K562 (cell line): ENCODE data around the gene PLAC8.

Experiments used
- EP300 ChIP-seq: IDR thresholded peaks from 2 replicates; pipeline ENCODE4 v1.6.1; 2012; ENCODE audit warnings: low read length, improper control_type of control experiment
- ESRRA ChIP-seq: fragments of 450-650 bp; IDR thresholded peaks from 2 replicates; pipeline ENCODE4 v1.6.1; 2014; ENCODE audit warnings: low read depth, mild to moderate bottlenecking, moderate library complexity, borderline replicate concordance
- JUNB ChIP-seq: fragments of 450-650 bp; formaldehyde crosslinking; conservative IDR thresholded peaks from 2 replicates; pipeline ENCODE4 v1.4.0; 2020; ENCODE audit warnings: mild to moderate bottlenecking
- NR3C1 ChIP-seq: sonication (generic); formaldehyde crosslinking; IDR thresholded peaks from 2 replicates; pipeline ENCODE4 v1.8.1; 2022; ENCODE audit warnings: missing genetic modification reagents
- PTBP1 ChIP-seq: fragments of 200-400 bp; formaldehyde crosslinking; IDR thresholded peaks from 2 replicates; pipeline ENCODE4 v1.6.1; 2017; ENCODE audit warnings: low read depth, low read length
- TF ChIP-seq, protein P1 (sequence below), 2 experiments: fragments of 450-650 bp in 1 of 2; sonication (generic) in 1 of 2; formaldehyde crosslinking in 1 of 2; IDR thresholded peaks; 2 replicates each; pipeline versions ENCODE4 v1.7.1 to v1.9.0; 2016 to 2022; ENCODE audit warnings: inconsistent platforms in 1 of 2, mild to moderate bottlenecking in 1 of 2, missing genetic modification reagents in 1 of 2

DNA sequence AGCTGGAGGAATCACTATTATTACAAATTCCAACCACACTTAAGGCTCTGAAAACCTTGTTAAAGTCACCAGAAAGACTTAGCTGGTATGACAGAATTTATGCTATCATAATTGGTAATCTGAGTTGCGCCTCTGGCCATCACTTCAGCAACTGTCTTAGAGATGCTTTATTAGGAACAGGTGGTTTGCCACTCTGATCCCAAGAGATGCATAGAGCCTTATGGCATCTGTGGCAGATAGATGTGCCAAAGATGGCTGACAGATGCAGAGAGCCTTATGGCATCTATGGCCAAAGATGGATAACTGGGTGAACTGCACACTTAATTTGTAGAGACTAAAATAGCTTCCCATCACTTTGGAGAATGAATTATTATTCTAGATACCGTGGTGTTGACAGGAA is 32.3 kb upstream of the PLAC8 start:
- TF ChIP-seq, protein P1, sequence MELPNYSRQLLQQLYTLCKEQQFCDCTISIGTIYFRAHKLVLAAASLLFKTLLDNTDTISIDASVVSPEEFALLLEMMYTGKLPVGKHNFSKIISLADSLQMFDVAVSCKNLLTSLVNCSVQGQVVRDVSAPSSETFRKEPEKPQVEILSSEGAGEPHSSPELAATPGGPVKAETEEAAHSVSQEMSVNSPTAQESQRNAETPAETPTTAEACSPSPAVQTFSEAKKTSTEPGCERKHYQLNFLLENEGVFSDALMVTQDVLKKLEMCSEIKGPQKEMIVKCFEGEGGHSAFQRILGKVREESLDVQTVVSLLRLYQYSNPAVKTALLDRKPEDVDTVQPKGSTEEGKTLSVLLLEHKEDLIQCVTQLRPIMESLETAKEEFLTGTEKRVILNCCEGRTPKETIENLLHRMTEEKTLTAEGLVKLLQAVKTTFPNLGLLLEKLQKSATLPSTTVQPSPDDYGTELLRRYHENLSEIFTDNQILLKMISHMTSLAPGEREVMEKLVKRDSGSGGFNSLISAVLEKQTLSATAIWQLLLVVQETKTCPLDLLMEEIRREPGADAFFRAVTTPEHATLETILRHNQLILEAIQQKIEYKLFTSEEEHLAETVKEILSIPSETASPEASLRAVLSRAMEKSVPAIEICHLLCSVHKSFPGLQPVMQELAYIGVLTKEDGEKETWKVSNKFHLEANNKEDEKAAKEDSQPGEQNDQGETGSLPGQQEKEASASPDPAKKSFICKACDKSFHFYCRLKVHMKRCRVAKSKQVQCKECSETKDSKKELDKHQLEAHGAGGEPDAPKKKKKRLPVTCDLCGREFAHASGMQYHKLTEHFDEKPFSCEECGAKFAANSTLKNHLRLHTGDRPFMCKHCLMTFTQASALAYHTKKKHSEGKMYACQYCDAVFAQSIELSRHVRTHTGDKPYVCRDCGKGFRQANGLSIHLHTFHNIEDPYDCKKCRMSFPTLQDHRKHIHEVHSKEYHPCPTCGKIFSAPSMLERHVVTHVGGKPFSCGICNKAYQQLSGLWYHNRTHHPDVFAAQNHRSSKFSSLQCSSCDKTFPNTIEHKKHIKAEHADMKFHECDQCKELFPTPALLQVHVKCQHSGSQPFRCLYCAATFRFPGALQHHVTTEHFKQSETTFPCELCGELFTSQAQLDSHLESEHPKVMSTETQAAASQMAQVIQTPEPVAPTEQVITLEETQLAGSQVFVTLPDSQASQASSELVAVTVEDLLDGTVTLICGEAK (IDR thresholded peaks at IDR 0.05): no peak
- TF ChIP-seq, protein P1 (CRISPR knock-in tag; IDR thresholded peaks at IDR 0.05): no peak
- no peak for TF ChIP-seq NR3C1
- TF ChIP-seq ESRRA: no peak
- no peak for TF ChIP-seq JUNB
- TF ChIP-seq PTBP1: no peak
- TF ChIP-seq EP300: no peak
